Mammary epithelial cell (primary cell): ENCODE results near the gene MCOLN3.

ENCODE experiments used
- CTCF ChIP-seq, 2 donors: IDR thresholded peaks in 1 of 2; conservative IDR thresholded peaks in 1 of 2; 2 replicates each; pipeline ENCODE4 v1.5.1; 2011 to 2012; ENCODE audit warnings: inconsistent platforms in 2 of 2, low read length in 2 of 2, mild to moderate bottlenecking in 2 of 2, control low read depth in 1 of 2, low read depth in 1 of 2; ENCODE audit not compliant: insufficient read depth in 1 of 2; ENCODE audit errors: extremely low read depth in 1 of 2
- EZH2 ChIP-seq: IDR thresholded peaks from 2 replicates; pipeline ENCODE4 v1.6.1; 2012; ENCODE audit warnings: low read length, inconsistent platforms, borderline replicate concordance

GRCh38 chr1:85027242-85027983 is 20.9 kb downstream of the MCOLN3 start:
- TF ChIP-seq EZH2 (no peak), CTCF (conservative IDR thresholded peaks at IDR 0.05 in 1 of 2, IDR thresholded peaks at IDR 0.05 in 1 of 2; ENCODE audit: extremely low read depth in 1 of 2, insufficient read depth in 1 of 2, low read depth in 1 of 2, low read length in 2 of 2) (peak in 1 of 2 donors; percentile 21)
